Measurements from ENCODE around the gene ADGRG4.
"Not testable (repeated sequence)": the region's sequence is repeated elsewhere in the genome, so short reads cannot be mapped to it uniquely, and the experiment has no call there.

Gene ADGRG4

DNA sequence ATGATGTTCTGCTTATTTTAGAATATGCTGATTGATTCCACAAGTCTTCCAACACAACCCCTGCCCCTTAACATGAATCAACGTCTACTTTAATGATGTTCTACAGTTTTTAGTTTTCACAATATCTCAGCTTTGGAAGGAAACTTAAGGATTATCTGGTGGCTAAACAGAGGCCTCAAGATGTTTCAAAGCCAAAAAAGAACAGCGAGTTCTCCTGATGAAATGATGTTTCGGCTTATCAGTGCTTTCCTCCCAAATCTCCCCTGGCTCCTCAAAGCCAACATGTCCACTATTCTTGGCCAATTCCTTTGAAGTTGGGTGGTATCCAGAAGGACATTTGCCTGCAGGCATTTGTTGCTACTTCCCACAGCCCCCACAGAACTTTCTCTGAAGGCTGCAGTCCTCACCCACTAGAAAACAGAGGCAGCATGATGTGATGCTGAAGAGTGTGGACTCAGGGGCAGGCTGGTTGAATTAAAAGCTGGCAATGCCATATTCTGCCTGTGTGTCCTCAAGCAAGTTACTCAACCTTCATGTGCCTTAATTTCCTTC lies 87.3 kb downstream of the ADGRG4 start:
- DNase-seq: no peak

DNA sequence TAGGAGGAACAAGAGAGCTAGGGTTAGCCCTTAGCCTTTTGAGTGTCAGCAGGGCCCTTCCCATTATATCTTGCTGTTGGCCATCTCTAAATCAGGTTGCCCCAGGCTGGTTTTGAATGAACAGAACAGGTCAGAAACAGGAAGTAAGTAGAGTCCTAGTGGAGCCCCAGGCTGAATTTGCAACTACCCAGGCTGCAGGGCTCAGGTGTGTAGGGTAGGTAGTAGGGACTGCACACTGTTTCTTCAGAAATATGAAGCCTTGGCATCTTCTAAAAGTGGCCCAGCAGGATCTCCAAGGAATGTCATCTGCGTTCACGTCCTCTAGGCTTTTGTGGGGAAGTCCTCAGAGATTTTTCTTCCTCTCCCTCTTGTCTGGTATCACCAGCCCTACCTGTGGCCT lies 90.2 kb downstream of the ADGRG4 start:
- DNase-seq: no peak

DNA sequence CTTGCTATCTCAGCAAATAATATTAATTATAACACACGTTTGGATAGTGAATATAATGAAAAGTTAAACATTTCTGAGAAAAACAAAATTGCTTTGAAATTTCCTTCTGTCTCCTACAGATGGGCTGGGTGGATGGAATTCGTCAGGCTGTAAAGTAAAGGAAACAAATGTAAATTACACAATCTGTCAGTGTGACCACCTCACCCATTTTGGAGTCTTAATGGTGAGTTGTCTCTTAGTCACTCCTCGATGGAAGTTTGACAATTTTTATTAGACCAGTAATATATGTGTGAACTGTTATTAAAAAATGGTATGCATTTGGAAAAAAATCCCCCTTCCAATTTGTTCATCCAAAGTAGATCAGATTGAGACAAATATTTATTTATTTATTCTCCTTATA lies 94.5 kb downstream of the ADGRG4 start:
- no peak for DNase-seq

DNA sequence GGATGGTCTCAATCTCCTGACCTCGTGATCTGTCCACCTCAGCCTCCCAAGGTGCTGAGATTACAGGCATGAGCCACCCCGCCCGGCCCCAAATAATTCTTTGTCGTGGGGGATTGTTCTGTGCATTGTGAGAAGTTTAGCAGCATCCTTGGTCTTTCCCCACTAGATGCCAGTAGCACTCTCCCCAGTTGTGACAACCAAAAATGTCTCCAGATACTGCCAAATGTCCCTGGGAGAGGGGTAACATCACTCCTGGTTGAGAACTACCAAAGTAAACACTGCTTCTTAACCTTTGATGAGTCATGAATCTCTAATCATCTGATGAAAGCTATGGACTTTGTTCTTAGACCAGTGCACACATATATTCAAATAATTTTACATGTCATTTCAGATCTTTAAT lies 96.2 kb downstream of the ADGRG4 start:
- no peak for DNase-seq

DNA sequence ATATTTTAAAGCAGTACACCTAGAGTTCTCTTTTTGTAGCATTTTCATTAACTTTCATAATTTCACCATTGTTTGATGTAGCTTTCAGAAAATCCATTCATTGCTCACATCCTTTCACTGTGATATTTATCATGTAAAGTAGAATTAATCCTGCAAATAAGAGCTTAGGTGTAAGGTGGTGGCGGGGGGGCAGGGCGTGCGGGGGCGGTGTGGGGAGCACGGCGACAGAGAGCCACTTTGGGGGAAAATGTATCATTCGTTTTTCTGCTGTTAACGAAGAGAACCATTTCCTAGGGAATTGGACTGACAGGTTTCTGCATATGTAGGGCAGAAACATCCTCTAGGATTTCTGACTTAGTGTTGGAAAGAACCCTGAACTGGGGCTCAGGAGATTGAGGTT lies 104.4 kb downstream of the ADGRG4 start:
- no peak for DNase-seq

DNA sequence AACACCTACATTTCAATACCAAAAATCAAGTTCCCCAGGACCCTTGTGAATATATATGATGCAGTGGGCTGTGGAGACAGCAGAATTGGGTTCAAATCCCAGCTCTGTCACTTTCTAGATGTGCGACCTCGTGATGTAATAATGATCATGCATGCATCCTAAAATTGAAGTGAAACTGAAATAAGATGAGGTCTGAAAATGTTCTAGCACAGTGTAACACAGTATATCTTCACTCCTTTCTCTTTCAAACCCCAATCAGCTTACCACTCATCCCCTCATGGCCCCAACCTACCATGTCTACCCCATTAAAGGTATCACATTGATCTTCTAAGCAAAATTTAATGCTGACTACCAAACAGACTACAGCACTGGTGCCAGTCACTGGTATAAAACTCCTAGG lies 117.0 kb downstream of the ADGRG4 start:
- no peak for DNase-seq

DNA sequence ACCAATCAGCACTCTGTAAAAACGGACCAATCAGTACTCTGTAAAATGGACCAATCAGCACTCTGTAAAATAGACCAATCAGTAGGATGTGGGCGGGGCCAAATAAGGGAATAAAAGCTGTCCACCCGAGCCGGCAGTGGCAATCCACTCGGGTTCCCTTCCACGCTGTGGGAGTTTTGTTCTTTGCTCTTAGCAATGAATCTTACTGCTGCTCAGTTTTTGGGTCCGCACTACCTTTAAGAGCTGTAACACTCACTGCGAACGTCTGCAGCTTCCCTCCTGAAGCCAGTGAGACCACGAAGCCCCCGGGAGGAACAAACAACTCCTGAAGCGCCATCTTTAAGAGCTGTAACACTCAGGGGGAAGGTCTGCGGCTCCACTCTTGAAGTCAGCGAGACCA lies 120.6 kb downstream of the ADGRG4 start:
- no peak for DNase-seq

DNA sequence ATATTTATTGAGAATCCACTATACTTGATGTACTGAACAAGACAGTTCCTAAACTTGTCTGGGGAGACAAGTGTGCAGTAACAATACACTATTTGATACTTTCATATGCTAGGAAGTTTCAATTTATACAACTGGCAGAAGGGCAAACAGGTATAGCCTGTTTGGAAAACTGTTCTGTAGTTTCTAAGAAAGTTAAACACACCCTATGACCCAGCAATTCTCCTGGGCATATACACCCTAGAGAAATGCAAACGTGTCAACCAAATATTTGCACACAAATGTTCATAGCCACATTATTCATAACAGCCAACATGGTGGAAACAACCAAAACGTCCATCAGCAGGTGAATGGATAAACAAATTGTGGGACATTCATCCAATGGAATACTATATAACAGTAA lies 123.0 kb downstream of the ADGRG4 start:
- DNase-seq: no peak

DNA sequence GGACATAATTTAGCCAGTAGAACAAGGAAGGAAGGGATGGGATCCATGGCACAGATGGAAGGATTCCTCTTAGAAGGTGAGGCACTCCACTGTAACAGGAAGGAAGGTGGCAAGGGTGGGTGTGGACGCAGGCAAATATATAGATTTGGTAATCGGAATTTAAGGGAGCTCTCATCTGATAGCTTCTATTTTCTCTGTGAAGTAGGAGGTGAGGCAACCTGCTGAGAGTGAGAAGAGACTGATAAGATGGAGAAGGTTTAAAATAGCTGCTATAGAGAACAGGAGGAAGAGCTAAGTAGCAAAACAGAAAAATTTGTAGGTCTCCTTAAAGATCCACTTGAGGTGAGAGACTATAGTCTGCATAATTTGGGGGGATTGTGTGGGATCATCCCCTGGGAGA lies 125.2 kb downstream of the ADGRG4 start:
- DNase-seq: no peak

DNA sequence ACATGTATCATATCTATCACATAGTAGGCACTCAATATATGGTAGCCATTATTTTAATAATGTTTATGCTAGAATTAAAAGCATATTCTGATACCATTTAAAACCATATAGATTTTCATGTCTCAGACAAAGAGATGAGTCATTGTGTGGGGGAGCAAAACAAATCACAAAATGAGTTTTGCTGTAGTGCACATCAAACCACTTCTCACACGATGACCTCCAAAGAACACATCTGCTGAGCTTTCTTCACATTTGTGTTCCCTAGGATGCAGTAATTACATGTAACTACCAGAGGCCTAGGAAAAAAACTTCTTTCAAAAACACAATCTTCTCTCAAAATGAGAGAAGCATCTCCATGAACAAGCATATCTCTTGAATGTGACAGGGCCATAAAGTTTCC lies 130.9 kb downstream of the ADGRG4 start:
- DNase-seq: no peak

DNA sequence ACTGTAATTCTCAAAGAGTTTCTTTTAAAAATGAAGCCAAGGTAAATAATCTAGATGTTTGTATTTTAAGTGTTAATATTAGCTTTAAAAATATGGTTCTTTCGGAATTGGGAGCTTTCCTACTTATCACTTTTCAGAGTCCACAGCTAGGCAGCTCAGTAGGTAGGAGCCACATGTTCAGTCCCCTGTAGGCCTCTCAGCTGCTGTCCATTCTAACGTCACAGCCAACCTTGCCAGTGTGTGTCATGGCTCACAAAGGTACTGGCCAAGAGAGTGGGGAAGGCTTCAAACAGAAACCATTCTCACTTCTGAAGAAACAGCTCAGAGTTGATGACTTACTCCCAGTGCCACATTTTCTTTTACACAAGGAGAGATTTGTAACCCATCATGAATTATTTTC lies 137.0 kb downstream of the ADGRG4 start:
- DNase-seq: no peak

DNA sequence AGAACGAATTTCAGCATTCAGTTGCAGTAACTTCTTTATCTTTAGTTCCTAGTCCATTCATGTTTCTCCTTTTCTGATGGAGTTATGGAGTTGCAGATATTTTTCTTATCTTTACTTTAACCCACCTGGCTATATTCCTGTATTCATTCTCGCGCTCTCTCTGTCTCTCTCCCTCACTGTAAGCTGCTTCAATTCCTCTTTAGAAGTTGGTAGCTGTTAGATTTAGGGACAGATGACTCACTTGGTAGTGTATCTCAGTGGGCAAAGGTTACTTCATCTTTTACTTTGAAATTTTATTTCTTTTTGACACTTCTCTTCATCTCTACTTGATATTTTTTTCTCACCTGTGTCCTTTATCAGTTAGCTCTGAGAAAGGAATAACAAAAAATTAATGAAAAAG lies 137.4 kb downstream of the ADGRG4 start:
- DNase-seq: no peak

DNA sequence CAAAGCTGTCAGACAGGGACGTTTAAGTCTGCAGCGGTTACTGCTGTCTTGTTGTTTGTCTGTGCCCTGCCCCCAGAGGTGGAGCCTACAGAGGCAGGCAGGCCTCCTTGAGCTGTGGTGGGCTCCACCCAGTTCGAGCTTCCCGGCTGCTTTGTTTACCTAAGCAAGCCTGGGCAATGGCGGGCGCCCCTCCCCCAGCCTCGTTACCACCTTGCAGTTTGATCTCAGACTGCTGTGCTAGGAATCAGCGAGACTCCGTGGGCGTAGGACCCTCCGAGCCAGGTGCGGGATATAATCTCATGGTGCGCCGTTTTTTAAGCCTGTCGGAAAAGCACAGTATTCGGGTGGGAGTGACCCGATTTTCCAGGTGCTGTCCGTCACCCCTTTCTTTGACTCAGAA lies 144.9 kb downstream of the ADGRG4 start:
- DNase-seq: not testable (repeated sequence)

DNA sequence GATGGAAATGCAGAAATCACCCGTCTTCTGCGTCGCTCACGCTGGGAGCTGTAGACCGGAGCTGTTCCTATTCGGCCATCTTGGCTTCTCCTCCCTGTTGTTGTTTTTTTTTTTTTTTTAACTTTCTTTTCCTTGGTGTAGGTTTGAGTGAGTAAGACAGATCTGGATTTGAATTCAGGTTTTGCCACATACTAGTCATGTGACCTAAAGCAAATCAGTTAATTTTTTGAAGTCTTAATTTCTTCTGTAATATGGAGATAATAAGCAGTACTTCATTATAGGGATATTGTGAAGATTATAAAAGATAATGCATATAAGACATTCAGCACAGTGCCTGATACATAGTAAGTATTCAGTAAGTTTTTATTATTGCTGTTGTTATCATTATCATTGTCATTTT lies 145.4 kb downstream of the ADGRG4 start:
- no peak for DNase-seq

DNA sequence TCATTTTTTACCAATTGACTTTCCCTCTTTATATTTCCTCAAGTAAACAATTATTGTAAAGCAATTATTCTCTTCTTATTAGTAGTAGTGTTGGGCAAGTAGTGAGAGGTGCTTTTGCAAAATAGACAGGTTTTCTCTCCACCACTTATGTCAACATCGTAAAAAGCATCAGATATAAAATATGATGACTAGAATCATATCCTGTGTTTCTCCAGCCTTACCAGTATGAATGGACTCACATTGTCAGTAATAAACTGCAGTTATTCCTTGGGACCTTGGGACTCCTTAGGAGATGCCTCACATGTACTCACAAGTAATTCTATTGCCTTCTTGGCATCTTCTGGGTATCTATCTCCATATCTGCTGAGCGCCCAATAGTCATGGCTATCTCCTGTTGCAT lies 146.5 kb downstream of the ADGRG4 start:
- no peak for DNase-seq

DNA sequence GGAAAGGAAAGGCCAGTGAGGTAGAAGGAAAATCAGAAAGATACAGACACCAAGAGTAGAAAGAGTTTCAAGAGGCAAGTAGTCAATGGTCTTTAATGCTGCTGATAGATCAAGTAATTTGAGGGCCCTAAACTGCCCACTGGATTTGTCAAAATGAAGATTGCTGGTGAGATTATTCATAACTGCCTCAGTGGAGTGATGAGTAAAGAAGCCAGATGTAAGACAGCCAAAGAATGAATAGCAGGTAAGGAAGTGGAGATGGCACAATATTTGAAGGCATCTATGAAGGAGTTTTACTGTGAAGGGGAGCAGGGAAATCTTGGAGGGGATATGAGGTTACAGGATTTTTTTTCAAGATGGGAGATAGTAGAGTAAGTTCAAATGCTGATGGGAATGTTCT lies 147.2 kb downstream of the ADGRG4 start:
- DNase-seq: no peak

DNA sequence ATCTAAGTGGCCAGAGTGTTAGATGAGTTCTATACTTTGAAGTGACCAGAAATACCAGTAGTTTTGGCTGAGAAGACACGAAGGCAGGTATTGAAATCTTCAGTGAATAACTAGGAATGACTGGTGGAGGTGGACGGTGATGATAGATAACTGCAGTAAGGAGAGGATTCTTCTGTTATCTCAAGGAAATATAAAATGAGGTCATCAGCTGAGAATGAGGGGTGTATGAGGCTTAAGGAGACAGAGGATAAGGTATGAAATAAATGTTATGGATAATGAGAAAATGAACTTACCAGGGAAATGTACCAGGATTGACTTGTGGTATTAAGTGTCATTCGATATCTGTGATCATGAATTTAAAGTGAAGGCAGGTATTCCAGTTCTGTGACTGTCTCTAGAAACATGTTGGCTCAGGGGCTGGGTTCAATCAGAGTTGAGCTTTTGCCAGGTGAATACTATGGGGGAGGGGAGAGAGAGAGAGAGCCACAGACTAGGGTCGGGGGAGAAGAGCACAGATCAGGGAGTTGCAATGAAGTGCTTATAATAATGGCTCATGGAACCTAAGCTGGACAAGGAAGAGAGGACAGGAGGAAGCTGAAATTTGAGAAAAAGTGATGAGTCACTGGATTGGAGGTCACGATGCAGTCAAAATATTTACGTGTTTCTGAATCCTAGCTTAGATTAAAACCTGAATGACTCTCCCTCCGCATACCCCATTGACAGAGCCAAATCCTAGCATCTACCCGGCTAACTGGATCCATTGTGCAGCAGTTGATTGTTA lies 149.5 kb downstream of the ADGRG4 start:
- DNase-seq: no peak

DNA sequence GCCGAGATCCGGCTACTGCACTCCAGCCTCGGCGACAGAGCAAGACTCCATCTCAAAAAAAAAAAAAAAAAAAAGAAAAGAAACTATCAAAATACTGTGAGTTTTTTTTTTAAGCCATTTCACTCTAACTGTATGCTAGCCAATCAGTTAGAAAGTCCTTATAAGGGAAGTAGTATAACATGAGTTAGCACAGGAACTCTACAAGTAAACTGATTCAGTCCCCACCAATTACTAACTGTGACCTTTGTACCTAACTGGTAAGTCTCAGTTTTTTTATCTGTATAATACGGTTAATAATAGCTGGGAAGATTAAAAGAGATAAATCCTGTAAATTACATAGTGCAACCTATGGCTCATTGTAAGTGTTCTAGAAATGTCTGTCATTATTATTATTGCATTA lies 151.9 kb downstream of the ADGRG4 start:
- no peak for DNase-seq

DNA sequence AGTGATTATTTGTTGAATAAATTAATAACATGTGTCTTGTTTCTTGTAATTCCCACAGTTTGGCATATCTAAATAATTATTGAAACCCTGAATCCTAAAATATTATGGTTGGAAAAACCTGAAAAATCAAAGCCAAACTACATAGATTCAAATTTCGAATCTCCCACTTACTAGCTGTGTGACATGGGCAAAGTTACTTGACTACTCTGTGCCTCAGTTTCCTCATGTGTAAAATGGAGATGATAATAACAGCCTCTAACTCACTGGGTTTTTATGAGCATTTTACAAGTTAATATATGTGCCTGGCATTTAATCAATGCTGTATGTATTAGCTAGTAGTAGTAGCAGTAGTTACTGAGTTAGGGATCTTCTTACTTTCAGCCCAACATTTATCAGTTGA lies 152.4 kb downstream of the ADGRG4 start:
- DNase-seq: no peak

DNA sequence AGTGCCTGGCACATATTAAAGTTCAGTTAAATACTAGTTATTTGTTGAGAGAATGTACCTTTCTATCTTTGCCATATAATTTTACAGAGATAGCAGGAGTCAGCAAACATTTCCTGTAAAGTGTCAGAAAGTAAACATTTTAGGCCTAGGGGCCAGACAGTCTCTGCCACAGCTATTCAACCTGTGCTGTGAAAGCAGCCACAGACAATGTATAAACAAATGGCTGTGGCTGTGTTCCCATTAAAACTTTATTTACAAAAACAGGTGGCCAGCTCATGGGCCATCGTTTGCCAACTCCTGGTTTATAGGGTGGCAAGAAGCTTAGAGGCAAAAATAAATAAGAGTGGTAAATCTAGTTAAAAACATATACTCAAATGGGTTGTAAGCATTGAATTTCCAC lies 153.0 kb downstream of the ADGRG4 start:
- peak; percentile 34 for DNase-seq

DNA sequence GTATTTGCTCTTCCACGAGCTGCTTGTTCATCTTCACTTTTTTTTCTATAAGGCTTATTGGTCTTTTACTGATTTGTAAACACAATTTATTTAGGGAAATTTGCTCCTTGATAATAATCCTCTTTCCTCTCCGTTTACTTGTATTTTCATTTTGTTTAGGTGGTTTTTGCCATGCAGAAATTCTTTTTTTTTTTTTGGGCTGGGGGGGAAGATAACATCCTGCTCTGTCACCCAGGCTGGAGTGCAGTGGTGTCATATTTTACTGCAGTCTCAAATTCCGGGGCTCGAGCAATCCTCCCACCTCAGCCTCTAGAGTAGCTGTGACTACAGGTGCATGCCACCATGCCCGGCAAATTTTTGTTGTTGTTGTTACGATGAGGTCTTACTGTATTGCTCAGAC lies 155.4 kb downstream of the ADGRG4 start:
- DNase-seq: no peak

DNA sequence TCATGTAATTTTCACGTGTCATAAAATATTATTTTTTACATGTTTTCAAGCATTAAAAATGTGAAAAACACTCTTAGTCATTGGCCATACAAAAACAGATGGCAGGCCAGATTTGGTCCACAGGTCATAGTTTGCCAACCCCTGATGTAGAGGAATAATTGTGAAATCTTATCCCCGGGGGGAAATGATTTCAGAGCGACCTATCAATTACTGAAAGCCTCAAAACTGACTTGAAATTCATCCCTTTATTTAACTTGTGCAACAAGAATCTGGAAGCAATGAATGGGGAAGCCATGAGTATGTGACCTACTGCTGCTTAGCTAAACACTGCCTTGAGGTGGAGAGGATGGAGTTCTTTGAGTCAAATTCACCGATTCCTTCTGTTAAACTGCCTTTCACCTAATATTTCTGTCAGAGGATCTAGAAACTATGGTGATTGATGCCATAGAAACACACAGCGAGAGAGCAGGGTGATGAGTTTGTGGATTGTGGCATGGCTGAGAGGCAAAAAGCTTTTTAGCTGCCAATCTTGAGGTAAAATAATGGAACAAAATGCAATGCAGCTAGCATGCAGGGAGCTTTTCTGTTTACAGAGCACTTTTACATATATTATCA lies 156.6 kb downstream of the ADGRG4 start:
- DNase-seq: peak; percentile 81

DNA sequence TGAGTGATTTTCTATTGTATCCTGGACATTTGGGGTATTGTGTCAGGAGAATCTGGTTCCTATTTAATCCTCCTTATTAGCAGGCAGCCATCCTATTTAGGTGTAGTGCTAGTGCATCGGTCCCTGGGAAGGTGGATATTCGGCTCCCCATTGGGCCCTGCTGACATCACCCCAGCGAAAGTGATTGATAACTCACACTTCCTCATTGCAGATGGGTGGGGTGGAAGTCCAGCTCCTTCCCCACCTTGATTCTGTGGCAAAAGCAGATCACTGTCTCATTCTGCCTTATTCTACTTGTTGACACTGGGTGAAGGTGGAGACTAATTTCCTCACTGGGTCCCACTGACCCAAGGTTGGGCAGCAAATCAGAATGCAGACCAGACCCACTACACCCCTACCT lies 163.8 kb downstream of the ADGRG4 start:
- DNase-seq: no peak
